GM12801 (cell line): ENCODE data around the gene FBLN7.

Experiments used
- TF ChIP-seq, protein P1 (sequence below): IDR thresholded peaks from one replicate; pipeline ENCODE4 v1.5.1; 2011; ENCODE audit warnings: control low read depth; ENCODE audit not compliant: insufficient read length; ENCODE audit errors: extremely low read depth

Gene FBLN7, protein sequence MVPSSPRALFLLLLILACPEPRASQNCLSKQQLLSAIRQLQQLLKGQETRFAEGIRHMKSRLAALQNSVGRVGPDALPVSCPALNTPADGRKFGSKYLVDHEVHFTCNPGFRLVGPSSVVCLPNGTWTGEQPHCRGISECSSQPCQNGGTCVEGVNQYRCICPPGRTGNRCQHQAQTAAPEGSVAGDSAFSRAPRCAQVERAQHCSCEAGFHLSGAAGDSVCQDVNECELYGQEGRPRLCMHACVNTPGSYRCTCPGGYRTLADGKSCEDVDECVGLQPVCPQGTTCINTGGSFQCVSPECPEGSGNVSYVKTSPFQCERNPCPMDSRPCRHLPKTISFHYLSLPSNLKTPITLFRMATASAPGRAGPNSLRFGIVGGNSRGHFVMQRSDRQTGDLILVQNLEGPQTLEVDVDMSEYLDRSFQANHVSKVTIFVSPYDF

DNA sequence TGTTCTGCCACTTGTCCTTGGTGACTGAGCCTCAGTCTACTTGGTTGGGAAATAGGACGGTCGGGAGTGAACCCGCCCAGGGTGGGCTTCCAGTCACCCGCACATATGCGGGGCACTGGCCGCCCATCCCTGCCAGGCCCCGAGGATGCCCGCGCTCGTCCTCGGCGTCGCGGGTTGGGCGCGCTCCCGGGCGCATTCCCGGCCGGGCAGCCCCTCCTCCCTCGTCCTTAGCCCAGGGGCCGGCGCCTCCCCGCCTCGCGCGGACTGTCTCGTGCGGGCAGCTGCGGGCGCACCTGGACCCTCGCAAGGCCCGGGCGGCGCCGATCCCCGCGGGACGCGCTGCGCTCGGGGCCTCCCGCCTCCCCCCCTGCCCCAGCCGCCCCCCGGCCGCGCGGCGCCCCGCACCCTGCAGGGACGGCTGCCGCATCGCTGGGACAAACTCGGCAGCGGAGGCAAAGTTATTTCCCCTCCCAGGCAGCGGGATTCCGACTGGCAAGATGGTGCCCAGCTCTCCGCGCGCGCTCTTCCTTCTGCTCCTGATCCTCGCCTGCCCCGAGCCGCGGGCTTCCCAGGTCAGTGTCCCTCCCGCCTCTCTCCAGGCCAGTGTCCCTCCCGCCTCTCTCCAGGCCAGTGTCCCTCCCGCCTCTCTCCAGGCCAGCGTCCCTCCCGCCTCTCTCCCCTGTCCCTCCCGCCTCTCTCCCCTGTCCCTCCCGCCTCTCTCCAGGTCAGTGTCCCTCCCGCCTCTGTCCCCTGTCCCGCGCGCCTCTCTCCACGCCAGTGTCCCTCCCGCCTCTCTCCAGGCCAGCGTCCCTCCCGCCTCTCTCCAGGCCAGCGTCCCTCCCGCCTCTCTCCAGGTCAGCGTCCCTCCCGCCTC, at the start of gene FBLN7:
Gene FBLN7 (plus strand): TSS at position 227 of the 874 bp plus-strand sequence. CDS start 271 bp downstream, at position 498.
- TF ChIP-seq, protein P1, sequence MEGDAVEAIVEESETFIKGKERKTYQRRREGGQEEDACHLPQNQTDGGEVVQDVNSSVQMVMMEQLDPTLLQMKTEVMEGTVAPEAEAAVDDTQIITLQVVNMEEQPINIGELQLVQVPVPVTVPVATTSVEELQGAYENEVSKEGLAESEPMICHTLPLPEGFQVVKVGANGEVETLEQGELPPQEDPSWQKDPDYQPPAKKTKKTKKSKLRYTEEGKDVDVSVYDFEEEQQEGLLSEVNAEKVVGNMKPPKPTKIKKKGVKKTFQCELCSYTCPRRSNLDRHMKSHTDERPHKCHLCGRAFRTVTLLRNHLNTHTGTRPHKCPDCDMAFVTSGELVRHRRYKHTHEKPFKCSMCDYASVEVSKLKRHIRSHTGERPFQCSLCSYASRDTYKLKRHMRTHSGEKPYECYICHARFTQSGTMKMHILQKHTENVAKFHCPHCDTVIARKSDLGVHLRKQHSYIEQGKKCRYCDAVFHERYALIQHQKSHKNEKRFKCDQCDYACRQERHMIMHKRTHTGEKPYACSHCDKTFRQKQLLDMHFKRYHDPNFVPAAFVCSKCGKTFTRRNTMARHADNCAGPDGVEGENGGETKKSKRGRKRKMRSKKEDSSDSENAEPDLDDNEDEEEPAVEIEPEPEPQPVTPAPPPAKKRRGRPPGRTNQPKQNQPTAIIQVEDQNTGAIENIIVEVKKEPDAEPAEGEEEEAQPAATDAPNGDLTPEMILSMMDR: no peak

DNA sequence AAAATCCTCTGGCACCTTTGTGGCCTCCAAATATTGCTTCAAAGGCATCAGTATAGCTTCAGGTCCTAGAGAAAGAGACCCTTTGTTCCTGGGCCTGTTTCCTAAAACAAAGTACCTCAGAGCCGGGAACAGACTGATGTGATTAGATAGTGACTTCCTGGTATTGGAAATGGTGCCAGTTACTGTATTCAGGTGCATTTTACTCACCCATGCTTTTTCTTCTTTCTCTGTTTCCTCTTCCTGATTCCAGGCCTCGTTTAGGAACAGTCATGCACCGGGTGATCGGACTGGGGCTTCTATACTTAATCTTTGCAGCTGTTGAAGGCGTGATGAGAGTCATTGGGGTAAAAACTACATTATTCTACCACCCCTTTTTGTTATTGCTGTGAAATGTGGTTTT, 48.8 kb upstream of the FBLN7 start:
- TF ChIP-seq, protein P1: no peak

DNA sequence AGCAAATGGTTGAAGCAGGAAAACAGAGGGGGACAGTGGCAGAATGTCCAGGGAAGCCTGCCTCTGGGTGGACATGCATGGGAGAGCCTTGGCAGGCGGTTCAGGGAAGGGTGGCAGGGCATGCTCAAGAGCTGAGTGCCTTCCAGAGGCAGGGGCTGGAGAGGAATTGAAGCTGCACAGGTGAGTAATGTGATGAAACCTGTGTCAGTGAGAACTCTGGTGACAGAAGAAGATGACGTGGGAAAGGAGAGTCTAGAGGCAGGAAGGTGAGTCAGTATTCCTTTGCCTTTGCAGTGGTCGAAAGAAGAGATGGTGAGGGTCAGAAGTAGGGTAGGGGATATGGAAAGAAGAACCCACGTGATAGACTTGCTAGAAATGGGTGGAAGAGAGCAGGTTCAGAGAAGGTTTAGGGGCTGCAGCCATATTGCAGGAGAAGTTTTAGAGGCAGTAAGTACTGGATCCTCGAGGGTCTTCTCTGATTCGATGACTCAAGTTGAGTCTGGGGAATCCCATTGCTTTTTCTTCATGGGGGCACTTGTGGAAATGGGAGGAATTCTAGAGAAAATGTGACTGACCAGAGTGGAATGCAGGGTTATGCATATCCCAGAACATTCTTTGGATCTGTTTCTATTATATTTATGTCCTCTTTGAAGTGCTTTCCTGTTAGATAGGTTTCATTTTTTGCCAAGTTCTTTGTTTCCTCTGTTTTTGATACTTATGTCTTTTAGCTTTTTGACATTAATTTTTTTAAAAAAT, 45.7 kb upstream of the FBLN7 start:
- TF ChIP-seq, protein P1: no peak

DNA sequence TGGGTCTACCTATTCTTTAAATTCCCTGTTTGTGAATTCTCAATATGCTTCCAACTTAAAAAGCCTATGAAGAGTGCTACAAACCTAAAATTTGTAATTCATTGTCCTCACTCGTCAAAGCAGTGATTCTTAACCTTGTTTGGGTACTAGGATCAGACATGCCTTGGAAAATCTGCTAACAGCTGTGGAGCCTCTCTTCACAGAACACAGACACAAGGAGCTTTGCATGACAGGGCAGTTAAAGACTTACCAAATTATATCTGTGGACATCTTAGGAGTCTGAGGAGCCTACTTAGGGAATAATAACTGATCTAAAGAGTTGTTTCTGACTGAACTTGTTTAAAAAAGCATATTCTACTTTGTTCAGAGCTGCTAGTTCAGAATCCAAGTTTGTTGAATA, 45.0 kb upstream of the FBLN7 start:
- TF ChIP-seq, protein P1: no peak

DNA sequence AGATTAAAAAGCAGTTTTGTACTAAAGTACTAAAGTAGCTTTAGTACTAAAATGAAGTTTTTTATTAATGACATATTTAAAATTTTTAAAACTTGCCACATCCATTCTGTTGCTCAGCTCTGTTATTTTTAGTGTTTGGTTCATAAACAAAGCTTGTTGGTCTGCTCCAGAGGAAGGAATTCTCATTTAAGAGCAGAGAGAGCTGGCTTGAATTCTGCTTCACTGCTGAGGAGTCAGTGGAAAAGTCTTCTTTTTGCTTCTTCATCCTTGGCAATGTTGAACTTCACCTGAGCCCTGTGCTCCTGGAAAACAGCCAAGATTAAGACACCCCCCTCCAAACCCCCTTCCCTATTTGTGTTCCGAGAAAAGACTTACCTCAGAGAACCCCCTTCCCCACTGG, 42.5 kb upstream of the FBLN7 start:
- TF ChIP-seq, protein P1: no peak

DNA sequence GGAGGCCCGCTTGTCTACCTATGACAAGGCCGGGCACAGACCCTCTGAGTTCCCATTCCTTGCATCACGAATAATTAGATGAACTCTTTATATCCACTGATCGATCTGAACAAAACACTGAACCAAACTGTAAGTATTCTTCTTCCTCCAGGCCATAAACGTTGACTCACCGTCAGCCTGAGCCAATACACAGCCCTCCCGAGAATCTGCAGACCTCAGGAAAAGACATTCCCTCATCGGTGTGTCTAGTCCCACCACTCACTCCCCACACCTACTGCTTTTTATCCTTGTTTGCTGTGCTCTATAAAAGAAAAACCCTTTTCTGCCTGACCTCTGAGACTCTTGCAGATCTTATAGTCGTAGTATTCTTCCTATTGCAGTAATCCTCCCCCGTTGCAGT, 42.1 kb upstream of the FBLN7 start:
- TF ChIP-seq, protein P1: no peak
